ENCODE results near the gene LBR.
A peak's percentile ranks its signal among the peaks of the same experiment; 100 is the strongest.

LBR gene

GRCh38 chr1:225435487-225435886 lies 7.6 kb upstream of the LBR start:
- H3K9me3 ChIP-seq: no peaks in the 10 kb centered on the region
- no peak overlapping the region for H3K27ac ChIP-seq
- TF ChIP-seq CTCF (IDR thresholded peaks at IDR 0.05): no peak
- H3K4me3 ChIP-seq (ENCODE audit: low read depth in 1 of 2, low read length in 1 of 2): no peak overlapping the region
- no peaks in the 10 kb centered on the region for H3K4me1 ChIP-seq (ENCODE audit: control insufficient read depth in 1 of 2, insufficient read depth in 1 of 2, low read depth in 1 of 2, low read length in 1 of 2)
- no peaks in the 10 kb centered on the region for H3K27me3 ChIP-seq
- H3K36me3 ChIP-seq: no peaks in the 10 kb centered on the region

- Histone ChIP-seq H3K4me1 (ENCODE audit: control insufficient read depth in 1 of 2, insufficient read depth in 1 of 2, low read depth in 1 of 2, low read length in 1 of 2) (peaks cover 2 to 4% of the 10 kb centered on the region in 2 experiments), H3K36me3 (no peaks in the 10 kb centered on the region), H3K27me3 (no peaks in the 10 kb centered on the region), H3K9me3 (no peaks in the 10 kb centered on the region), H3K4me3 (ENCODE audit: low read depth in 1 of 2, low read length in 1 of 2) (no peak overlapping the region), H3K27ac (no peak overlapping the region)
- no peak for TF ChIP-seq CTCF (IDR thresholded peaks at IDR 0.05)
These were observed 7.2 kb upstream of the LBR start for GRCh38 chr1:225435076-225435475.

- Histone ChIP-seq H3K4me1 (ENCODE audit: control insufficient read depth in 1 of 2, insufficient read depth in 1 of 2, low read depth in 1 of 2, low read length in 1 of 2) (peaks cover 12 to 14% of the 10 kb centered on the region in 2 experiments), H3K9me3 (no peaks in the 10 kb centered on the region), H3K27me3 (no peaks in the 10 kb centered on the region), H3K27ac (no peak overlapping the region), H3K36me3 (no peaks in the 10 kb centered on the region), H3K4me3 (ENCODE audit: low read depth in 1 of 2, low read length in 1 of 2) (no peak overlapping the region)
- no peak for TF ChIP-seq CTCF (IDR thresholded peaks at IDR 0.05)
These were observed 6.2 kb upstream of the LBR start for GRCh38 chr1:225434046-225434445.

- no peaks in the 10 kb centered on the region for H3K36me3 ChIP-seq
- H3K9me3 ChIP-seq: no peaks in the 10 kb centered on the region
- TF ChIP-seq CTCF (IDR thresholded peaks at IDR 0.05): no peak
- H3K4me1 ChIP-seq (ENCODE audit: control insufficient read depth in 1 of 2, insufficient read depth in 1 of 2, low read depth in 1 of 2, low read length in 1 of 2): peaks cover 22 to 28% of the 10 kb centered on the region in 2 experiments
- no peak overlapping the region for H3K4me3 ChIP-seq (ENCODE audit: low read depth in 1 of 2, low read length in 1 of 2)
- no peak overlapping the region for H3K27ac ChIP-seq
- no peaks in the 10 kb centered on the region for H3K27me3 ChIP-seq
These were observed 3.4 kb upstream of the LBR start for GRCh38 chr1:225431081-225431863.

GRCh38 chr1:225430301-225430700 lies 2.5 kb upstream of the LBR start:
- no peaks in the 10 kb centered on the region for H3K27me3 ChIP-seq
- H3K27ac ChIP-seq: peak overlapping the region; percentile 98
- H3K4me3 ChIP-seq (ENCODE audit: low read depth in 1 of 2, low read length in 1 of 2): no peak overlapping the region
- H3K9me3 ChIP-seq: no peaks in the 10 kb centered on the region
- no peaks in the 10 kb centered on the region for H3K36me3 ChIP-seq
- TF ChIP-seq CTCF (IDR thresholded peaks at IDR 0.05): no peak
- H3K4me1 ChIP-seq (ENCODE audit: control insufficient read depth in 1 of 2, insufficient read depth in 1 of 2, low read depth in 1 of 2, low read length in 1 of 2): peaks cover 30 to 38% of the 10 kb centered on the region in 2 experiments
